Neural progenitor cell (in vitro differentiated cells): Measurements from ENCODE around the gene DQX1.

Source experiments
- CTCF ChIP-seq: fragments of 200-600 bp; sonication (generic); IDR thresholded peaks from 2 replicates; pipeline ENCODE4 v1.5.1; 2017; ENCODE audit warnings: antibody characterized with exemption, mild to moderate bottlenecking
- EZH2 ChIP-seq: fragments of 200-600 bp; sonication (generic); IDR thresholded peaks from 2 replicates; pipeline ENCODE4 v1.6.1; 2017; ENCODE audit warnings: antibody characterized with exemption, mild to moderate bottlenecking, moderate library complexity
- EZH2phosphoT487 ChIP-seq: fragments of 200-600 bp; sonication (generic); IDR thresholded peaks from 2 replicates; pipeline ENCODE4 v1.6.1; 2017; ENCODE audit warnings: antibody characterized with exemption

- TF ChIP-seq CTCF (no peak), EZH2phosphoT487 (no peak), EZH2 (no peak)
Observed at GRCh38 chr2:74551942-74552913, 26.2 kb upstream of the DQX1 start.
